Stimulated activated CD8-positive, alpha-beta memory T cell treated with anti-CD3 and anti-CD28 coated beads, Interleukin-2, amount 100 ng/mL, for 1 hour (primary cell): Measurements from ENCODE around the gene ATP8A2.
"Not testable (repeated sequence)": the region's sequence is repeated elsewhere in the genome, so short reads cannot be mapped to it uniquely, and the experiment has no call there.

Experiments
- DNase-seq, 2 donors: peaks; one replicate each; pipeline ENCODE4 v3.0.0-alpha.2; 2020; ENCODE audit warnings: low read depth in 2 of 2

Gene ATP8A2

GRCh38 chr13:25371875-25372283 lies at the start of gene ATP8A2:
ATP8A2 (plus strand) TSS chr13:25371974; CDS start chr13:25372213, 239 bp downstream.
- DNase-seq: no peak

- no peak for DNase-seq
These were observed 47.7 kb upstream of the ATP8A2 start for GRCh38 chr13:25324100-25324499.

GRCh38 chr13:25329706-25330105 lies 42.1 kb upstream of the ATP8A2 start:
- DNase-seq: no peak

GRCh38 chr13:25330541-25330940 lies 41.2 kb upstream of the ATP8A2 start:
- no peak for DNase-seq

- no peak for DNase-seq
These were observed 35.9 kb upstream of the ATP8A2 start for GRCh38 chr13:25335856-25336255.

GRCh38 chr13:25345576-25345975 lies 26.2 kb upstream of the ATP8A2 start:
- no peak for DNase-seq

- no peak for DNase-seq
These were observed 24.6 kb upstream of the ATP8A2 start for GRCh38 chr13:25347151-25347550.

- DNase-seq: no peak
These were observed 20.4 kb upstream of the ATP8A2 start for GRCh38 chr13:25351404-25351803.

- no peak for DNase-seq
These were observed 19.5 kb upstream of the ATP8A2 start for GRCh38 chr13:25352230-25352629.

GRCh38 chr13:25352806-25353205 lies 19.0 kb upstream of the ATP8A2 start:
- DNase-seq: no peak

- DNase-seq: no peak
These were observed 18.4 kb upstream of the ATP8A2 start for GRCh38 chr13:25353344-25353743.

- no peak for DNase-seq
These were observed 17.4 kb upstream of the ATP8A2 start for GRCh38 chr13:25354377-25354776.

- DNase-seq: not testable (repeated sequence)
These were observed 11.3 kb upstream of the ATP8A2 start for GRCh38 chr13:25360443-25360842.

- no peak for DNase-seq
These were observed 6.0 kb upstream of the ATP8A2 start for GRCh38 chr13:25365720-25366235.

GRCh38 chr13:25371158-25371874 lies 458 bp upstream of the ATP8A2 start:
- DNase-seq: no peak

- DNase-seq: no peak
These were observed 709 bp downstream of the ATP8A2 start for GRCh38 chr13:25372284-25373081.

- DNase-seq: no peak
These were observed 4.1 kb downstream of the ATP8A2 start for GRCh38 chr13:25375727-25376358.

GRCh38 chr13:25377244-25377962 lies 5.6 kb downstream of the ATP8A2 start:
- no peak for DNase-seq

GRCh38 chr13:25378528-25378927 lies 6.8 kb downstream of the ATP8A2 start:
- DNase-seq: no peak

GRCh38 chr13:25379011-25379410 lies 7.2 kb downstream of the ATP8A2 start:
- no peak for DNase-seq

GRCh38 chr13:25380082-25380481 lies 8.3 kb downstream of the ATP8A2 start:
- no peak for DNase-seq
